ENCODE measurements around the gene ZNF577.
A peak's percentile ranks its signal among the peaks of the same experiment; 100 is the strongest.
"Not testable (repeated sequence)": the region's sequence is repeated elsewhere in the genome, so short reads cannot be mapped to it uniquely, and the experiment has no call there.

Gene ZNF577

DNA sequence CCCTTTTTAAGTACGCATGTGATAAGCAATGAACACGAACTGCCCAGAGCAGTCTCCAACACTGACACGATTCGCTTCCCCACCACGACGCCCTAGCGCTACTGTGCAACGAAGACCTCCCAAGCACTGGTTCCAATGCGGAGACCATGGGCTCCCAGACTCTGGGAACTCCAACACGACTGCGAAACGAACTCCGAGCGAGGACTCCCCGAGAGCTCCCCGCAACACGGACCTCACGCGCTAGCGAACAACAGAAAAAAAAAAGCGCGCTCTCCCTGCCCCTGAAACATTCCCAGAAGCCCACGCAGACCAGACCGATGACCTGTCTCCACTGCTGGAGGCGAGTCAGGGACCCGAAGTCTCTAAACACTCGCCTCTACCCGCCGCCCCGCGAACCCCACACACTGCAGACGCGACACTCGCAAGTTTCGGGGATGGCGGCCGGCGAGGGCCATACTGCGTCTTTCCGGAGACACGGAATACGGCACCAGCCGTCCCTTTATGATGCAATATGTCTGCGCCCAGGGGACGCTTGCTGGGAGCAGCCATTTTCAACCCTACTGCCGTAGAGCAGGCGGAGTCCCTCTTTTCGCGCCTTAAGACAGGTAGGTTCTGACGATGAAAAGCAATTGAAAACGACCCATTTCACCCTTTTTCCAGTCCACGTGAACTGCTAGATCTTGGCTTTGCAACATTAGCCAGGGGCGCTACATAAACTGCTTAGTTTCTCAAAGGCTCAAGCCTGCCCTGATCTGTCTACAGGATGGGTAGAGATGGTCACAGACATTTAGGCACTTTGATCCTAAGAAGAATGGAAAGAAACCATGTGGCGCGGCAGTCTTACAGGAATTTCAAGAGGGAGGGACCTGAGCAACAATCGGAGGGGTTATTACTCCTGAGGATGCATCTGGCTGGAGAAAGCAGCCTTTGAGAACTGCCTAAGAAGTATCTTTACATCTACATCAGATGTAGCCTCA, at the start of gene ZNF577:
TSS of gene ZNF577 (minus strand) at position 430 of the 977 bp plus-strand sequence. CDS start 7,569 bp downstream, outside the sequence.
- FAIRE-seq: peak; percentile 73

DNA sequence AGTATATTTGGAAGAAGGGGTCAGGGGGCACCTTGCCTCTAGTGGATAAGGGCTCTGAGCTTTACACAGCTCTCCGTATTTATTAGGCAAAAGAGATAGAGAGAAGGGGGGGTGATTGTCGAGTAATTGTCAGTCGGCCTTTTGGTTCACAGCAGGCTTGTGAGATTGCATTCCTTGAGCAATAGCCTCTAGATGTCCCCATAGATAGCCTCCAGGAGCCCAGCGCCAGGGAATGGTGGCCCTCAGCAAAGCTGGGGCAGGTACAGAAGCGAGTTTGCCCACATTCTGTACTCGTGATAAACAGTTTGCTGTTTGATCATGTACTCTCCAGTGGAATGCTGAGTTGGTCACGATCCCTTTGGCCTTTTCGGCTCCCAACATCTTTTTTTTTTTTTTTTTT, 44.2 kb upstream of the ZNF577 start:
- FAIRE-seq: no peak

DNA sequence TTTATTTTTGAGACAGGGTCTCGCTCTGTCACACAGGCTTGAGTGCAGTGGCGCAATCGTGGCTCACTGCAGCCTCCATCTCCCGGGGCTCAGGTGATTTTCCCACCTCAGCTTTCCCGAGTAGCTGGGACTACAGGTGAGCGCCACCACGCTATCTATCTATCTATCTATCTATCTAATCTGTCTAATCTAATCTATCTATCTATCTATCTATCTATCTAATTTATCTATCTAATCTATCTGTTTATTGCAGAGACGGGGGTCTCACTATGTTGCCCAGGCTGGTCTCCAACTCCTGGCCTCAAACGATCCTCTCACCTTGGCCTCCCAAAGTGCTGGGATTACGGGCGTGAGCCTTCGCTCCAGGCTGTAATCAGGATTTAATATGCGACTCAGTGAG, 40.1 kb upstream of the ZNF577 start:
- FAIRE-seq: no peak

DNA sequence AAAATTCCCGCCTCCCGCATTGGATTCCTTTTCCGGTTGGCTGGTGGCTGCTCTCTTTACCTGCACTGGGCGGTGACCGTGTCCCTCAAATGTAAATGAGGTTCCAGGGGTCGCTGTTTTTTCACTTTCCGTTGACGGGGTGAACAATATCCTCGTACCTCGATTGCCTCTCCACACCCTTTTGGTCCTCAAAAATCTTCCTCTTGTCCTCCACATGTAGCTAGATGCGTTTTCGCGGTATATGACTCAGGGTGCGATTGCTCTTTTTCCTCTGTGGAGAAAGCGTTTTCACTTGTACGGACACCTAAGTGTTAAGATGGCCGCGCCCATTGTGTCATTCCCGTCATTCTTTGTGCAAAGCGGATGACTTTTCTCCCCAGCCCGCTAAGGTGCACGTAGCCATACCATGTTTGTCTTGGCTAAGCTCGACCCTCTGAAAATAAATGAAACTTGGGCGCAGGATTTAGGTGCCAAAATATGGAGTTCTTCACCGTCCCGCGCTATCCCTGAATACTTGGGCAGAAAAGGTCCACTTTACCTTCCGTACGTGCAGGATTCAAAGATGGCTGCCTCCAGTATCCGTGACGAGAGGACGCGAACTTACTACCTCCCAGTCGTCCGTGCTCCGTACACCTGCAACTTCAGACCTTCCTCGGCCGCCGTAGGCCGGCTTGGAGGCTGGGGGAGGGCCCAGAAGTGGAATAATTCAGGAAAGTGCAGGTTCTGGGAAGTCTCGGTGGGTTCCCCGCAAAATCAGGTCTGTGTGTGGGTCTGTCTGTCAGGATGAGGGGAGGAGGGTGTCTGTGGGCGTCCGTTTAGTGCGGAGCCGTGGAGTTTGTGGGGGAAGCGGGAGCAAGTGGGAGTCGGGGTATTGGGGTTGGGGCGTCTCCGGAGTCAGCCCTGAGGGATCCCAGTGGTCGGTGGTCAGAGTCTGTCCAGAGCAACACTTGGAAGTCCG, 39.3 kb upstream of the ZNF577 start, which contains the start of gene ZNF613:
TSS of gene ZNF613 (plus strand) at position 689 of the 958 bp plus-strand sequence. CDS start 8,749 bp downstream, outside the sequence.
- peak; percentile 75 for FAIRE-seq

GRCh38 chr19:51926426-51926783, 38.7 kb upstream of the ZNF577 start:
- no peak for FAIRE-seq

DNA sequence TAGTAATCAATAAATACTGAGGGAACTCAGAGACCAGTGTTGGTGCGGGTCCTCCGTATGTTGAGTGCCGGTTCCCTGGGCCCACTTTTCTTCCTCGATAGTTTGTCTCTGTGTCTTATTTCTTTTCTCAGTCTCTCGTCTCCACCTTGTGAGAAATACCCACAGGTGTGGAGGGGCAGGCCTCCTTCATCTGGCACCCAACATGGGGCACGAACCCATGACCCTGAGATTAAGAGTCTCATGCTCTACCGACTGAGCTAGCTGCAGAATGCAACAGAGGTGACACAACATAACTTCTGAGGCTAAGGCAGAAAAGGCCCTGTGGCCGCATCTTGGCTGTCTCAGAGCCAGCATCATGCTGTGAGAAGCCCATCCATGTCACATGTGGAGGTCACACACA, 34.2 kb upstream of the ZNF577 start:
- no peak for FAIRE-seq

DNA sequence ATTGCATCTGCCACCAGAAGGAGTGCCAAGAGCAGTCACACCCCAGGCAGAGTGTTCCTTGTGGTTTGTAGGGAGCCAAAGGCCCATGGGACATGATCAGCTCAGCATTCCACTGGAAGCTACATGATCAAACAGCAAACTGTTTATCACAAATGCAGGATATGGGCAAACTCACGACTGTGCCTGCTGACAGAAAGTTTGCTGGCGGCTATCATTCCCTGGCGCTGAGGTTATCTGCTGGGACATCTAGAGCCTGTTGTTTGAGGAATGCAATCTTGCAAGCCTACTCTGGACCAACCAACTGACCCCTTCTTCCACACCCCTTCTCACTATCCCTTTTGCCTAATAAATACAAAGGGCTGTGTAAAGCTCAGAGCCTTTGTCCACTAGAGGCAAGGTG, 31.9 kb upstream of the ZNF577 start:
- no peak for FAIRE-seq

GRCh38 chr19:51916167-51916566, 28.4 kb upstream of the ZNF577 start:
- FAIRE-seq: no peak

DNA sequence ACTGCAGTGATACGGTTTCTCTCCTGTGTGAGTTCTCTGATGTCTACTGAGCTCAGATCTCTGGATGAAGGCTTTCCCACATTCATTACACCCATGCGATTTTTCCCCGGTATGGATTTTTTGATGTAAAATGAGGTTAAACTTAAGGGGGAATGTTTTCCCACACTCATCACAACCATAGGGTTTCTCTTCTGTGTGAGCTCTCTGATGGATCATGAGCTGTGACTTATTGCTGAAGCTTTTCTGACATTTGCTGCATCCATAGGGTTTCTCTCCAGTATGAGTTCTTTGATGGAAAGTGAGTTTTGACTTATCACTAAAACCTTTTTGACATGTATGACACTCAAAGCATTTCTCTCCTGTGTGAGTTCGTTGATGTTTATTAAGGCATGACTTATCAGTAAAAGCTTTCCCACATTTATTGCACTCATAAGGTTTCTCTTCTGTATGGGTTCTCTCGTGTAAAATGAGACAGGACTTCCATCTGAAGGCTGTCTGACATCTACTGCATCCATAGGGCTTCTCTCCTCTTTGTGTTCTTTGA, 27.6 kb upstream of the ZNF577 start:
- no peak for FAIRE-seq

GRCh38 chr19:51907981-51908380, 20.2 kb upstream of the ZNF577 start:
- FAIRE-seq: not testable (repeated sequence)

- not testable (repeated sequence) for FAIRE-seq
These were observed 18.4 kb upstream of the ZNF577 start for GRCh38 chr19:51906108-51906507.

- not testable (repeated sequence) for FAIRE-seq
These were observed 17.9 kb upstream of the ZNF577 start for GRCh38 chr19:51905639-51906038.

DNA sequence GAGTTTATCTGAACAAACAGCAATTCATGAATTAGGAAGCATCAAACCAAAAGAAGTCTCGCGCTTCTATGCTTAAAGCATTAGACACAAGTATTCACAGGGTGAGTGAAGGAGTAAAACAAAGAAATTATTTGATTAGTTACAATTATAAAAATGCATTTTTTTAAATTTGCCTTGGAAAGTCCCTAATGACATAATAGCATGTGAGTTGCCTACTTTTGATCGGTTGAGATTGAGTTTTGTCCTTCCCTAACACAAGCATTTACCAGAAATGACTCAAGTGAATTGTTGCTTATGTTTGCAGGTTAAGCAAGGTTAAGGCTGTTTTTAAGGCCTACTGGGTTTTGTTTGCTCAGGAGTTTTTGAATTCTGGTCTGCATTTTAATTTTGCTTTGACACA, 17.5 kb upstream of the ZNF577 start:
- no peak for FAIRE-seq

GRCh38 chr19:51904331-51905165, 16.8 kb upstream of the ZNF577 start, which contains the start of gene ZNF649:
Gene ZNF649, minus strand, starts transcription at chr19:51905017. Its CDS starts 4,910 bp downstream, at chr19:51900107.
- peak; percentile 73 for FAIRE-seq

DNA sequence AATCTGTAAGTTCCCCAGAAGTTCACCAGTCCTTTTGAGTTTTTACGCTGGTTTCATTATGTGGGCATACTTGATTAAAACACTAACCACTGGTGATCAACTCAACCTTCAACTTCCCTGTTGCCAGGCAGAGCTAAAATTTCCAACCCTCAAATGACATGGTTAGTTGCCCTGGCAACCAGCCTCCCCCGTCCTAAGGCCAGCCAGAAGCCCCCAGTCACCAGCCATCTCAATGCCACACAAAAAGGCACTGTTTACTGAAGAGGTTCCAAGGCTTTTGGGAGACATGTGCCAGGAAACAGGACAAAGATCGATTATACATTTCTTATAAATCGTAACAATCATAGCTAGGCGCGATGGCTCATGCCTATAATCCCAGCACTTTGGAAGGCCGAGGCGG, 15.4 kb upstream of the ZNF577 start:
- FAIRE-seq: no peak

DNA sequence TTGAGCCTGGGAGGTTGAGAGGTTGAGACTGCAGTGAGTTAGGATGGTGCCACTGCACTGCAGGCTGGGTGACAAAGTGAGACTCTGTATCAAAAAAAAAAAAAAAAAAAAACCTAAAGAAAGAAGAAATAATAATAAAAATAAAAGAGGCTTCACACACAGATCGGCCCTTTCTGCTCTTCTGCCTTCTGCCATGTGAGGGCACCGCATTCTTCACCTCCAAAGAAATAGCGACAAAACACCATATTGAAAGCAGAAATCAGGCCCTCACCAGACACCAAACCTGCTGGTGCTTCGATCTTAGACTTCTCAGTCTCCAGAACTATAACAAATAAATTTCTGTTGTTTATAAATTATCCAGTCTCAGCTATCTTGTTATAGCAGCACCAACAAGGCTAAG, 14.1 kb upstream of the ZNF577 start:
- FAIRE-seq: no peak

- FAIRE-seq: no peak
These were observed 3.5 kb upstream of the ZNF577 start for GRCh38 chr19:51891193-51891747.

- no peak for FAIRE-seq
These were observed 2.2 kb upstream of the ZNF577 start for GRCh38 chr19:51889934-51890333.

- FAIRE-seq: no peak
These were observed 3.0 kb downstream of the ZNF577 start for GRCh38 chr19:51884713-51885112.

- FAIRE-seq: no peak
These were observed 5.2 kb downstream of the ZNF577 start for GRCh38 chr19:51882518-51882917.

- FAIRE-seq: no peak
These were observed 14.7 kb downstream of the ZNF577 start for GRCh38 chr19:51873097-51873496.

All from endometrium (tissue), 2 donors.